HG03066 (cell line): ENCODE results near the gene GUCY2F.

Experiments used
- ATAC-seq: cut with Tn5 transposase; IDR thresholded peaks from one replicate; pipeline ENCODE4 v1.9.1; 2021; ENCODE audit warnings: low read depth; ENCODE audit not compliant: unreplicated experiment

GUCY2F gene

DNA sequence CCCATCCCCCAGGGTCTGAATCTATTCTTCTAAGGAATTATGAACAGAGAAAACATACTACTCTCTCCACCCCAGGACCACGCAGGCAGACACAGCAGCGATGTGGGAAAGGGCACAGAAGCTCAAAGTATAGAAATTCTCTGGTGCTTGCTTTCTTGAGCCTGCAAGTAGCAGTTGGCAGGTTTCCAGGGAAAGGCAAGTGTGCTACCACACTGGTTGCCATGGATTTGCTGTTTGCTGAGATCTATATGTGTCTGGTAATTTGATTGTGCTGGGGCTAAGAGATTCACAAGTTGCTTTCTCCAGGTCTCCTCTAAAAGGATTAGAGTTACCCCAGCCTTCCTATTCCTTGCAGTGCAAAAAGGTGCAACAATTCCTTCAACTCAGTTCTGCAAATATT, 83.1 kb downstream of the GUCY2F start:
- no peak for ATAC-seq

DNA sequence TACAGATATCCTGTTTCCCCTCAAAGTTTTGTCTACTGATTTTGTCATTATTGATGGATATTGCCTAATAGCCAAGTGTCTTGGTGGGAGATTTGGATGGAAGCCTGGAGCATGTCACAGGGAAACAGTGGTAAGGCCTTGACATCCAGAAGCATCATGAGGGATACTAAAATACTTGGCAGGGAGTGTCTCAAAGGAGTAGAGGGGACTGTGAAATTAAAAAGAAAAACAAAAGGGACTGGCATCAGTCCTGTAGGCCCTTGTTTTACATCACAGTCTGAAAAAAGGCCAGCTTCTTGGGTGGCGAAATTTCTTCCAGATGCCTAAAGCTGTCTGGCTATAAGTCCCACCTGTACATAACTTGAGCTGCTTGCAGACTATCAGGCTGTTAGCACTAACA, 83.8 kb downstream of the GUCY2F start:
- no peak for ATAC-seq

GRCh38 chrX:109393859-109394258, 88.0 kb downstream of the GUCY2F start:
- no peak for ATAC-seq

- ATAC-seq: no peak
These were observed 89.0 kb downstream of the GUCY2F start for GRCh38 chrX:109392895-109393294.

DNA sequence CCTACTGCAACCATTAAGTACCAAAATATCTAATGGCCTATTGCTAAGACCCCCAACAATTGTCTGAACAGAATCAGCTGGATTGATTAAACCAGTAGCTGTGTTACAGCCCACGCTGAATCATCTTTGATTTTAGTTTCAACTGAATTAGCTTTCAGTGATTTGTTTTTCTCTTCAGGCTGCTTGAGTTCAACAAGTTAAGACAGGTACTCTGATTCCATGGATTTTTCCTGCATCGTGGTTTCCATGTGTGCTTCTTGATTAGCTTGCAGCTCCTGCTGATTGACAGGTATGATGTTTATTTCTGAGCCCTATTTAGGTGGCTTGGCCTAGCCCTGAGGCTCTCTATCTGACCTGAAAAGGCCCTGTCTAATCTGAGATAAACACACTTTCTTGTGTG, 91.3 kb downstream of the GUCY2F start:
- ATAC-seq: no peak

DNA sequence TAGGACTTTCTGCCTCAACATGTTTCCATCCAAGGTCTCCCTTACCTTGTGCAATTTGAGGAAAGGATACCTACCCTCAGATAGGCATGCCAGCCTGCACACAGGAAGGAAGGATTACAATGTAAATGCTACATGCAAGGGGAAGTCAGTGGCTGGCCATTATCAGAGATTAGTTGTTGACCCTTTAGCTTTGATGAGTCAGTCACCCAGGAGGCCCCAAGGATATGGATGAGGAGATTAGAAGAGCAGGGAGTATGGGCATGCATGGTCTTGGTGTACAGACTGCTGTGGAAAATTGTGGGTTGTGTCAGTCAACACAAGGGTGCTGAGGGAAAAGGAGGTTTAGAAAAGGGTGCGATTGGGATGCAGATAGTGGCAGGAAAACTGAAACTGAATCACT, 92.0 kb downstream of the GUCY2F start:
- ATAC-seq: no peak

GRCh38 chrX:109384699-109385098, 97.2 kb downstream of the GUCY2F start:
- ATAC-seq: no peak

DNA sequence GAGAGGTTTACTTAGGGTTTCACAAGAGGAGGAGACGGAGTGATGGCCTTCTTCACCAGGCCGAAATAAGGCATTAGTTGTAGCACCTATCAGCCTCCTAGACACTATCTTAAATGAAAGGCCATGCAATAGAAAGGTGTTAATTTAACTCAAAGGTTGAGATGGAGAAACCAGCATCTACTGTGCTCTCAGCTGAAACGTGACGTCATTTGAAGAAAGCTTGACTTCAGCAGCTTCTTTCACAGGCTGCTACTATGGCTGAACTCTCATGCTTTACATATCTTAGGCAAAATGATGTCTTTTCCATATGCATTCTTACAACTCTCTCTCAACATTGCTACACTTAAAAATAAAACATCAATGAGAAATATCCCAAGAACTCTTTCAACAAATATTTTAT, 99.6 kb downstream of the GUCY2F start:
- ATAC-seq: no peak

- ATAC-seq: no peak
These were observed 103.6 kb downstream of the GUCY2F start for GRCh38 chrX:109378281-109378680.

DNA sequence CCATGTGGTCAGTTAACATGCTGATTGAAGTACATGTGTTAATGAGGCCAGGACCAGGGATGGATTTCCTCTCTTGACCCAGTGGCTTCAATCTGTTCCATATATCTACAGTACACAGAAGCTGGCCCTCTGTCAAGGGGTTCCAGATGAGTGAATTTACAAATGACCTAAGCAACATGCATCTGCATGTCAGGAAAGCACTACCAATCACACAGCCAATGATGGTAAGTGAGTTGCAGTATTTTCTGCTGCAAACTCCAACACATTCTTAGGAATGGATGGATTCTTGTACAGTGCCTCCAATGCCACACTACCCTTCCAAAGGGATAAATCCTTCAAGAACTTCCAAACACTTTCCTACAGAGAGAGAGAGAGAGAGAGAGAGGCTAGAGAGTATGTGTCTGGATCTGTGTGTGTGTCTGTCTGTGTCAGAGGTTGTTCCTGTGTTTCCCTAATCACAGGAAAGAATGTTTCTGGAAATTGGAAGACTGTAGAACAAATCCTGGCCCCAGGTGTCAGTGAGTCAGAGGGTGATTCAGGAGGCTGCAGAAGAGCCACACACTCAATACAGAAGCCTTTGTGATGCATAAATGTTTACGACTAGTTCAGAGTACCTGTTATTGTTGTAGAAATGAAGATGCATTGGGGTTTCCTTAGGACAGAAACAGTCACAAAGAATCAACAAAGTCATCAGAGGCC, 107.5 kb downstream of the GUCY2F start:
- no peak for ATAC-seq

DNA sequence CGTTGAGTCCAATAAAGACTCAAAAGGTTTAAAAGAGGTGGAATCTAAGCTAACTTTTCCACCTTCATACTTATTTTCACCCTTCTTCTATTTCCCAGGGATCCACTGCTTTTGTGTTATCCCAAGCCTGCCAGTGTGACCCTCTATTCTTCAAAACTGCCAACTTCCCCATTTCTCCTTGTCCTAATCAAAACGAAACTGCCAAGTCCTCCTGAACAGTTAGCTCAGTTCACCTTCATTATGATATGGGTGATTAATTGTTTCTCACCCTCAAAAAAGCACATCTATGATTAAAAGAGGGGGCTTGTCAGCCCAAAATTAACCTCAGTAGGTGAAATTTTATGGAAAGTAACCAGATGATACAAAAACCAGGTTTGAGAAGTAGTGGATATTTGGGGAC, 108.4 kb downstream of the GUCY2F start:
- ATAC-seq: no peak

DNA sequence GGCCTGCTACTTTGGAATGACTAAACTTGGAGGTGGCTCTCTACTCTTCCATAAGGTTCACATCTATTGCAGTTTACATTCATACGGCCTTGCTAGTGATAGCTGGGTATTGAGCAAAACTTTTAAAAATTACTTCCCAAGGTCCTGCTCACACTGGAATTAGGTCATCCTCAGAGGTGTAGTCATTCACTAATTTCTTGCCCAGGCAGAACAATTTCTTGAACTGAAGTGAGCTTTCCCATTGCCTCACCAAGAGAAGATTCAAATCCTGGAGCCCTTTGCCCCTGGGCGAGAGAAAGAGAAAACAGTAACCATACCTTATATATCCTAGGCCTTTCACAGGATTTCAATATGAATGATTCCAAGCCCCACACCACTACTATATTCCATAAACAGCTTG, 109.2 kb downstream of the GUCY2F start:
- no peak for ATAC-seq

GRCh38 chrX:109372291-109372690, 109.6 kb downstream of the GUCY2F start:
- no peak for ATAC-seq

DNA sequence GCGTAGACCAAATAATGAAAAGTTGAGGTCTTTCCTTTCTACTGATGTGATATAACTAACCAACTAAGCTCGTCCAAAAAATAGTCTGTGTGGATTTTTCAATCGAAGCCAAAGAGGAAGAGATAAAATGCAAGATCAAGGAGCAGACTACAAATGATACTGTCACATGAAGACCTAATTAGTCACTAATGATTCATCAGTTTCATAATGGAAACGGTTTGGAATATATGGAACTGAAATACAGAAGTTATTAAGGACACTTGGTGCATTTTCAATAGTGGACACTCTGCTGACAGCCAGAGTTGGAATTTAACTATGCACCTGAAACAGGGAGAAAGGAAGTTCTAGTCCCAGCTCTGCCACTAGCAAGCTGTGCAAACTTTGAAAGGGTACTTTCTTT, 119.8 kb downstream of the GUCY2F start:
- no peak for ATAC-seq

- ATAC-seq: no peak
These were observed 121.6 kb downstream of the GUCY2F start for GRCh38 chrX:109360301-109360700.

DNA sequence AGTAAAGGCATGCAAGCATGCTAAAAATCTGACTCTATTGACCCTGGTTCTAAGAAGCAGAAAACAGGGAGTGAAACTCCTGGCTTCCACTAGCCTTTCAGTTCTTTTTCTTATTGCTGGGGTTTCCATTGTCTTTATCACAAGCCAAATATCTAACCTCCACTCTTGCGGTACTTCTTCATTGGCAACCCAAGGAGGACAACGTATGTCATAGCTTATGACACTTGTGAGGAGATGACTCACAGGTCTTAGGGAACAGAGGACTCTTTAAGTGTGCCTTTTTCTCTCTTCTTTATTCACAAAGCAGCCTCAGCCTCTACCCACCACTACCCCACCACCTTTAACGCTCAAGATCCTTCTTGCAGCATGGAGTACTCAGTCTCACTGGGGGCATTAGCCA, 124.2 kb downstream of the GUCY2F start:
- no peak for ATAC-seq

- no peak for ATAC-seq
These were observed 125.2 kb downstream of the GUCY2F start for GRCh38 chrX:109356684-109357083.

- ATAC-seq: no peak
These were observed 129.8 kb downstream of the GUCY2F start for GRCh38 chrX:109352066-109352588.

DNA sequence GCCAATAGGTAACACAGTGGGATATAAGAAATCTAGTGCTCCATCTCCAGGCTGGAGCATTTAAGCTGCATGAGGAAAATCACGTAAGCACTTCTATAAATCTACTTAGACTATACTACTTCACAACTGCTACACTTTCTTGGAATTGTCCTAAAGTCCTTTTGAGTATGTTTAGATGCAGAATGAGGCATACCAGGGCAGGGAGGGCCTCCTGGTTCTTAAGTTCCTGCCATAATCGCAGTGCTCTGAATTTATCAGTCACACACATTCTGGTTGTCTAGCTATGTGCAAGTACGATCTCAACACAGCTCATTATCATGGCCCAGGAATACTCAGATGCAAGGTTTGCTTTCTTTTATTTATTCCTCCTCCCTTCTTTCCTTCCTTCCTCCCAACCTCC, 130.3 kb downstream of the GUCY2F start:
- no peak for ATAC-seq

DNA sequence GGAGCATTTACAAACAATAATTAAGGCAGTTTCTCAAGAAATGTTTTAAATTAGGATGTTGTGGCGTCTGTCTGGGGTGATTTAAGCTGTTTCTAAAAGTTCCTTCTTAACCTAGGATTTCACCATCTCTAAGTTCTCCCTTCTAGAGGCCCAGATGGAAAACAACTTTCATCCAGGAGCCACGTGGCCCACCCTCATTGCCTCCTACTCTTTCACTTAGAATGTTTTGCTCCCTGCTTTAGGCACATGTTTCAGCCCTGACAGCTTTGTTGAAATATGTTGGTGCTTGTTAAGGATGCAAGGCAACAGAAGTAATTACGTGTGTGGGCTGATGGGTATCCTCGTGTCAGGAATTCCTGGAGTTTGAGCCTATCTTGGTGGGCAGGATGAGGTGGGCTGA, 131.3 kb downstream of the GUCY2F start:
- no peak for ATAC-seq

- no peak for ATAC-seq
These were observed 131.8 kb downstream of the GUCY2F start for GRCh38 chrX:109350051-109350450.

DNA sequence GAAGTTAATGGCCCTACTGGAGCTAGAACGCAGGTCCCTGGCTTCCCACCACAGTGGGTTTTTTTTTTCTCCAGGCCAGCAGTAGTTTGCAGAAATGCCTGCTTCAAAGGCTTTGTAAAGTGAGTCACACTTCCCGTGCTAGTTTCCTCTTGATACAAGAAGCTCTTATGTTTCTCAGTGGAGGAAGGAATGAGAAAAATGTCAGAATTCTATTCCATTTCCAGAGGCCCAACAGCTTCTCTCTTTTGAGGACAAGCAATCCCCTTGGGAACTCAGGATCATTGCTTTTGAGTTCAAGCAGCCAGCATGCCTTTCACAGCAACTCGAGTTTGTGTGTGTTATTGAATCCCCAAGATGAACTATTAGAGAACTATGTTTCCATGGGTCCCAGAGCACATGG, 134.3 kb downstream of the GUCY2F start:
- no peak for ATAC-seq

DNA sequence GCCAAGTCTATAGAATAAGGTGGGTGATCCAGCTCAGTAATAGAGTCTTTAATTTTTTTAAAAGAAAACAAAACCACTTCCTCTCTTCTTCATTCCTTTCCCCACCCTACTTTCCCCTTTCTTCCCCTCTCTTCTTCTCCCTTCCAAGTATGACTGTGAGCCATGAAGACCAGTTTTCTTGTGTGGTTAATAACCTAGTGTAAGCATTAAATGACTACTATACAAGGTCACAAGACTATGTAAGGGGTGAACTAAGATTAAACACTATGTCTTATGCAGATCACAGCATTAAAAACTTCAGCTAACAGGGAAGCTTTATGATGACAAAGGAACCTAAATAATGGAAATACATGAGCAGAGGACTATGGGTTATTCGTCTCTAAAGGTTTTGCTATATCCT, 135.4 kb downstream of the GUCY2F start:
- ATAC-seq: no peak
